Bronchial epithelial cell (primary cell): Measurements from ENCODE around the gene OR52J3. TPM values are rescaled to one million over a fixed set of nuclear protein-coding genes. Genes with fewer than 3 reads are reported as not detected.

ENCODE experiments used
- DNase-seq: peaks from one replicate; pipeline ENCODE4 v3.0.0-alpha.2; 2010; ENCODE audit warnings: low read depth
- FAIRE-seq: peaks from 2 replicates; lab custom pipeline; 2011; peaks lifted over from hg19 to GRCh38; lab: Jason Lieb, UNC
- H3K27me3 ChIP-seq: 2 replicates; pipeline ENCODE4 v1.5.1; 2011; ENCODE audit warnings: low read length; ENCODE audit not compliant: control insufficient read depth, insufficient read depth
- H3K36me3 ChIP-seq: 2 replicates; pipeline ENCODE4 v1.5.1; 2011; ENCODE audit warnings: low read length; ENCODE audit not compliant: control insufficient read depth, insufficient read depth
- H3K4me3 ChIP-seq: 2 replicates; pipeline ENCODE4 v1.5.1; 2011; ENCODE audit warnings: mild to moderate bottlenecking, low read depth, low read length, control low read depth
- CTCF ChIP-seq: IDR thresholded peaks from 2 replicates; pipeline ENCODE4 v1.5.1; 2011; ENCODE audit warnings: mild to moderate bottlenecking, moderate library complexity, low read length, control low read depth, inconsistent platforms; ENCODE audit not compliant: insufficient read depth, severe bottlenecking
- total RNA-seq: library from RNA; depleted of rRNA; stranded (reverse); fragments of >200 nt; gene quantifications from 2 replicates; pipeline ENCODE4 v1.2.1, GENCODE V29; 2014

Gene OR52J3
- not detected in 2 replicates for total RNA-seq

- H3K4me3 ChIP-seq: no peak within 1 kb of the TSS
- no peaks in the 10 kb centered on the region for H3K27me3 ChIP-seq
- DNase-seq (no peak), FAIRE-seq (no peak)
- no peaks in the 10 kb centered on the region for H3K36me3 ChIP-seq
- TF ChIP-seq CTCF: no peak
Measured at GRCh38 chr11:5046226-5046625, at the start of gene OR52J3. OR52J3 (plus strand) TSS chr11:5046526; CDS start chr11:5046526, 0 bp downstream.

- peak; percentile 60 for TF ChIP-seq CTCF
- peak; percentile 59 for DNase-seq
- Histone ChIP-seq H3K27me3 (no peaks in the 10 kb centered on the region), H3K36me3 (no peaks in the 10 kb centered on the region), H3K4me3 (no peak overlapping the region)
- no peak for FAIRE-seq
Measured at GRCh38 chr11:5004424-5005274, 41.7 kb upstream of the OR52J3 start.

- no peaks in the 10 kb centered on the region for H3K36me3 ChIP-seq
- DNase-seq (peak; percentile 5), FAIRE-seq (no peak)
- H3K4me3 ChIP-seq: no peak overlapping the region
- H3K27me3 ChIP-seq: no peaks in the 10 kb centered on the region
- no peak for TF ChIP-seq CTCF
Measured at GRCh38 chr11:5007561-5007960, 38.8 kb upstream of the OR52J3 start.

GRCh38 chr11:5011254-5011653, 35.1 kb upstream of the OR52J3 start:
- H3K36me3 ChIP-seq: no peaks in the 10 kb centered on the region
- no peak overlapping the region for H3K4me3 ChIP-seq
- DNase-seq: no peak
- H3K27me3 ChIP-seq: no peaks in the 10 kb centered on the region
- no peak for FAIRE-seq
- TF ChIP-seq CTCF: no peak

GRCh38 chr11:5013012-5013411, 33.3 kb upstream of the OR52J3 start:
- no peak for FAIRE-seq
- no peak for DNase-seq

More at GRCh38 chr11:5013012-5013411, 33.3 kb upstream of the OR52J3 start:
- no peaks in the 10 kb centered on the region for H3K36me3 ChIP-seq
- no peak overlapping the region for H3K4me3 ChIP-seq
- TF ChIP-seq CTCF: no peak
- no peaks in the 10 kb centered on the region for H3K27me3 ChIP-seq
